Measurements from ENCODE around the gene FGF6.
"Not testable (repeated sequence)": the region's sequence is repeated elsewhere in the genome, so short reads cannot be mapped to it uniquely, and the experiment has no call there.

GRCh38 chr12:4455849-4456248, 10.2 kb upstream of the FGF6 start:
- TF ChIP-seq EZH2 (IDR thresholded peaks at IDR 0.05); POLR2AphosphoS5 (IDR thresholded peaks at IDR 0.05; ENCODE audit: borderline replicate concordance, low read depth, low read length): not testable (repeated sequence)
